Measurements from ENCODE around the gene CRYBG1.

- no peak for TF ChIP-seq EZH2 (IDR thresholded peaks at IDR 0.05; ENCODE audit: borderline replicate concordance, insufficient read depth, low read depth, low read length, poor library complexity, severe bottlenecking)
- no peak for TF ChIP-seq CTCF (IDR thresholded peaks at IDR 0.05)
Observed at GRCh38 chr6:106318851-106319250, 41.7 kb upstream of the CRYBG1 start.

Data from B cell (primary cell).